ENCODE data around the gene HABP4.

Gene HABP4

GRCh38 chr9:96449845-96450612 lies at the start of gene HABP4:
HABP4 (plus strand) TSS chr9:96450169; CDS start chr9:96450280, 111 bp downstream.
- DNase-seq (ENCODE audit: low spot score) = peak; percentile 97

- no peak for DNase-seq (ENCODE audit: low spot score)
These were observed 41.3 kb upstream of the HABP4 start for GRCh38 chr9:96408409-96409280.

GRCh38 chr9:96411129-96411838 lies 38.7 kb upstream of the HABP4 start:
- DNase-seq (ENCODE audit: low spot score) = no peak

GRCh38 chr9:96412174-96412913 lies 37.6 kb upstream of the HABP4 start:
- DNase-seq (ENCODE audit: low spot score) = no peak

GRCh38 chr9:96413302-96414221 lies 36.4 kb upstream of the HABP4 start:
- no peak for DNase-seq (ENCODE audit: low spot score)

- peak; percentile 83 for DNase-seq (ENCODE audit: low spot score)
These were observed 32.9 kb upstream of the HABP4 start for GRCh38 chr9:96417051-96417586.

- DNase-seq (ENCODE audit: low spot score) = no peak
These were observed 32.3 kb upstream of the HABP4 start for GRCh38 chr9:96417661-96418082.

GRCh38 chr9:96418083-96418919 lies 31.7 kb upstream of the HABP4 start, which contains the start of gene ZNF367:
ZNF367 (minus strand) TSS chr9:96418370; CDS start chr9:96418032, 338 bp downstream.
- DNase-seq (ENCODE audit: low spot score) = peak; percentile 97

- DNase-seq (ENCODE audit: low spot score) = peak; percentile 56
These were observed 30.9 kb upstream of the HABP4 start for GRCh38 chr9:96418920-96419690.

- DNase-seq (ENCODE audit: low spot score) = no peak
These were observed 30.3 kb upstream of the HABP4 start for GRCh38 chr9:96419691-96419969.

GRCh38 chr9:96420468-96421219 lies 29.3 kb upstream of the HABP4 start:
- DNase-seq (ENCODE audit: low spot score) = peak; percentile 87

GRCh38 chr9:96423322-96423984 lies 26.5 kb upstream of the HABP4 start:
- no peak for DNase-seq (ENCODE audit: low spot score)

GRCh38 chr9:96423985-96424336 lies 26.0 kb upstream of the HABP4 start:
- no peak for DNase-seq (ENCODE audit: low spot score)

- no peak for DNase-seq (ENCODE audit: low spot score)
These were observed 24.3 kb upstream of the HABP4 start for GRCh38 chr9:96425500-96426169.

- no peak for DNase-seq (ENCODE audit: low spot score)
These were observed 20.2 kb upstream of the HABP4 start for GRCh38 chr9:96429732-96430131.

- DNase-seq (ENCODE audit: low spot score) = no peak
These were observed 19.6 kb upstream of the HABP4 start for GRCh38 chr9:96430377-96430776.

GRCh38 chr9:96435345-96435744 lies 14.6 kb upstream of the HABP4 start:
- no peak for DNase-seq (ENCODE audit: low spot score)

All from LoVo (cell line).